GM13976 (cell line): ENCODE results near the gene FPR1.

ENCODE experiments used
- DNase-seq: peaks from one replicate; pipeline ENCODE4 v3.0.0; 2012; ENCODE audit warnings: low spot score
- in situ Hi-C: fragments of 300-500 bp; cut with MboI; formaldehyde crosslinking; loops from one replicate; pipeline ENCODE4 v1.12.0; 2022; ENCODE audit warnings: low sequenced_read_pairs, mixed read lengths, inconsistent platforms; ENCODE audit not compliant: unreplicated experiment
- TF ChIP-seq, protein P1 (sequence below): IDR thresholded peaks from 2 replicates; pipeline ENCODE4 v1.5.1; 2012; ENCODE audit warnings: borderline replicate concordance, mild to moderate bottlenecking; ENCODE audit not compliant: insufficient read depth; ENCODE audit errors: extremely low read depth, missing control alignments, control extremely low read depth

The FPR1 gene

DNA sequence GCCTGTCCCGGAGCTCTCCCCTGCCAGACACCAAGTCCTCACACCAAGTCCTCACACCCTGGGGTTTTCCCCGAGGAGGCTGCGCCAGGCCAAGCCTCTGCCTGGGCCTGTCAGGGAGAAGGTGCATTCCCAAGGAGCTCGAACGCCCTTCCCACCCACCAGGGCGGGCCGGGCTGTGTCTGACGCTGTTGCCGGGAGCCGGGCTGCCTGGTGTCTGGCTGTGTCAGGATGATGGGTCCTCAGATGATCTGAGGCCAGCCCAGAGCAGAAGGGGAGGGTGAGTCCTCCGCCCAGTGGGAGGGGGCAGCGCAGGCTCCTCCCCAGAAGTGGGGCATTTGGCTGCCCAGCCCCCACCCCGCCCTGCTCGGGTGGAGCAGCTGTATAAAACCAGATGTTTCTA, 25.6 kb downstream of the FPR1 start:
- no peak for DNase-seq
- in situ Hi-C loops: no loop called here
- TF ChIP-seq, protein P1, sequence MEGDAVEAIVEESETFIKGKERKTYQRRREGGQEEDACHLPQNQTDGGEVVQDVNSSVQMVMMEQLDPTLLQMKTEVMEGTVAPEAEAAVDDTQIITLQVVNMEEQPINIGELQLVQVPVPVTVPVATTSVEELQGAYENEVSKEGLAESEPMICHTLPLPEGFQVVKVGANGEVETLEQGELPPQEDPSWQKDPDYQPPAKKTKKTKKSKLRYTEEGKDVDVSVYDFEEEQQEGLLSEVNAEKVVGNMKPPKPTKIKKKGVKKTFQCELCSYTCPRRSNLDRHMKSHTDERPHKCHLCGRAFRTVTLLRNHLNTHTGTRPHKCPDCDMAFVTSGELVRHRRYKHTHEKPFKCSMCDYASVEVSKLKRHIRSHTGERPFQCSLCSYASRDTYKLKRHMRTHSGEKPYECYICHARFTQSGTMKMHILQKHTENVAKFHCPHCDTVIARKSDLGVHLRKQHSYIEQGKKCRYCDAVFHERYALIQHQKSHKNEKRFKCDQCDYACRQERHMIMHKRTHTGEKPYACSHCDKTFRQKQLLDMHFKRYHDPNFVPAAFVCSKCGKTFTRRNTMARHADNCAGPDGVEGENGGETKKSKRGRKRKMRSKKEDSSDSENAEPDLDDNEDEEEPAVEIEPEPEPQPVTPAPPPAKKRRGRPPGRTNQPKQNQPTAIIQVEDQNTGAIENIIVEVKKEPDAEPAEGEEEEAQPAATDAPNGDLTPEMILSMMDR: no peak

DNA sequence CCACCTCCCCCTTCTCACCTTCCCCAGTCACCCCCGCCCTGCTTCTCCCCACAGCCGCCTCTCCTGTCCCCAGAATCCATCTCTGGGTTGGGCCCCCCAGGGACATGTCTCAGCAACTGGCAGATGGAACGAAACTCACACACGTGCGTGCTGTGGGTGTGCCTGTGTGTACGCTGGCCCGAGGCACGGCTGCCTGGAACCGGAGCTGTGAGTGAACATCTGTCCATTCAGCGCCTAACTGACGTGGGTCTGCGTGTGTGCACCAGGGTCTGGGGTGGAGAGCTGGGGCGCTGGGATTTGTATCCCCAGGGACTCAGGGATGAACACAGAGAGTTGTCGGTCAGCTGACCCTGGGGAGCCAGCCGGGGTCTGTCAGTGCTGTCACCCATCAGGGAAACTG, 27.1 kb downstream of the FPR1 start:
- TF ChIP-seq, protein P1: no peak
- in situ Hi-C loops: no loop called here
- no peak for DNase-seq

DNA sequence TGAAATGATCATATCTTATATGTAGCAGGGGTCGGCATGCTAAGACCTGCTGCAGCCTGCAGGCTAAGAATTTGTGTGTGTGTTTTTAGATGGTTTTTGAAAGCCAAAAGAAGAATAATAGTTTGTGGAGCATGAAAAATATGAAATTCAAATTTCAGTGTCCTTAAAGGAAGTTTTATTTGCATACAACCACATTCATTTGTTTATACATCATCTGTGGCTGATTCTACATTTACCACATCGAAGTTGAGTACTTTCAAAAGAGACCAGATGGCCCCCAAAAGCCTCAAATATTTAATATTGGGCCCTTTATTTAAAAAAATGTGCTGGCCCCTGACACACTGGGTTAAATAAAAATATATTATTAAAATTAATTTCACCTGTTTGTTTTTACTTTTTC, 29.2 kb downstream of the FPR1 start:
- TF ChIP-seq, protein P1: no peak
- in situ Hi-C loops: no loop called here
- no peak for DNase-seq

DNA sequence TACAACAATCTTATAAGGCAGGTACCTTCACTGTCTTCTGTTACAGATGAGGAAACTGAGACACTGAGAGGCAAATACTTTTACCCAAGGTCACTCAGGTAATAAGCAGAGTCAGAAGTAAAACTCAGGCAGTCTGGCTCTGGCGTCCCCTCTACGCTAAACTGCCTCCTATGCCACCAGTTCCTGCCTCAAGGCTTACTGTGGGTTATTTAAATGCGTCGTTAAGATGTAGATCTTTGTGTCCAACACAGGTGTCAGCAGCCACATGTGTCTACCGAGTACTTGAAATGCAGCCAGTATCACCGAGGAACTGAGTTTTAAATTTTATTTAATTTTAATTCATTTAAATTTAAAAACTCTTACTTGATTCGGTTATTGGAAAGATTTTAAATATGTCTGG, 29.8 kb downstream of the FPR1 start:
- DNase-seq: no peak
- in situ Hi-C loops: no loop called here
- TF ChIP-seq, protein P1: no peak

DNA sequence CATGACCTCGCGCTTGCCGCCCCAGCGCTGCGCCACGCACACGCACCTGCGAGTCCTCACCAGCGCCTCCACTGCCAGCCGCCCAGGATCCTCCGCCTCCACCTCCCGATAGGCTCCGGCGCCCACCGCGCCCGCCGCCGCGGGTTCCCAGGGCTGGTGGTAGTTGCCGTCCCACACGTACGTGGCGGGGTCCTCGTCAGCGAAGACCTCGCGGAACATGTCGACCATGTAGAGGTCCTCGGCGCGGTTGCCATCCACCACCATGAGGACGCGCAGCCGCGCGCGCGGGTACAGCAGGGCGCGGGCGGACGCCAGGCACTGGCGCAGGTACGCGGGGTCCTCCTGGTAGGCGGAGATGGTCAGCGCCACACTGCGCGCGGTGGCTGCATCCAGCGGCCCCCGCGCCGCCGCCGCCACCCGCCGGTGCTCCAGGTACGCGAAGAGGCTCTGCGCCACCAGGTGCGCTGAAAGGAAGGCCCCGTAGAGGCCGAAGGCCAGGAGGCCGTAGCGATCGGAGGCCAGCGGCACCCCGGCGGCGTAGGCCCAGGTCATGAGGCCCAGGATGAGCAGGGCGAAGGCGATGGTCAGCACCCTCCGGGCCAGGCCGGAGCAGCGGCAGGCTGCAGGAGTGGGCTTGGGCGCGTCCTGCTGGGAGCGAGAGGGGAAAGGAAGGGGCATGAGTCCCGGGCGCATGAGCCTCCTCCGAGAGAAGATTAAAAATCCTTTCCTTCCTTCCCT, 32.3 kb downstream of the FPR1 start:
- DNase-seq: no peak
- TF ChIP-seq, protein P1: no peak
- in situ Hi-C loops: no loop called here

DNA sequence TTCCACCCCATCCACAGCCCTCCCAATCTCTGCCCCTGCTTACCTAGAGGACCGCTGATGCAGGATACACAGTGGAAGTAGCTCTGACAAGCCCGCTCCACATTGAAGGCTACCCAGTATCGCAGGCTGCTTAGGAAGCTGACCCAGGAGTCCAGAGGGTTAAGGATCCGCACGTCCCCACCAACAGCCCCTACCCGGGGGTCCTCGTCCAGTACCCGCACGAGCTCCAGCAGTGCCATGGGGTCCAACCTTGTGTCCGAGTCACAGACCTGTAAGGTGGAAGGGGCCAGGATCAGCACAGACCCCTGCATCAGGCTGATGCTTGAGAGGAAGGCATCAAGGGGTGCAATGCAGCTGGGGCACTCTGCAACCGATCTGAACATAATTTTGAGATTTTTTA, 34.8 kb downstream of the FPR1 start:
- TF ChIP-seq, protein P1: no peak
- DNase-seq: no peak
- in situ Hi-C loops: no loop called here
